SHP77 treated with DMSO at 0.1 percent for 48 hours (cell line): ENCODE data around the gene KCNN2.
"Not testable (repeated sequence)": the region's sequence is repeated elsewhere in the genome, so short reads cannot be mapped to it uniquely, and the experiment has no call there.

Experiments used
- DNase-seq: peaks from one replicate; lab custom pipeline; 2025; lab: John Stamatoyannopoulos, UW

The KCNN2 gene

GRCh38 chr5:114419959-114420358 lies 58.1 kb downstream of the KCNN2 start:
- DNase-seq = no peak

GRCh38 chr5:114427204-114427603 lies 65.3 kb downstream of the KCNN2 start:
- no peak for DNase-seq

GRCh38 chr5:114430532-114430931 lies 68.7 kb downstream of the KCNN2 start:
- no peak for DNase-seq

- not testable (repeated sequence) for DNase-seq
Observed at GRCh38 chr5:114432684-114433083, 70.8 kb downstream of the KCNN2 start.

- DNase-seq = no peak
Observed at GRCh38 chr5:114434396-114435219, 72.7 kb downstream of the KCNN2 start.

GRCh38 chr5:114435220-114435481 lies 73.3 kb downstream of the KCNN2 start:
- no peak for DNase-seq

- DNase-seq = no peak
Observed at GRCh38 chr5:114435885-114436299, 74.0 kb downstream of the KCNN2 start.

GRCh38 chr5:114437936-114438335 lies 76.1 kb downstream of the KCNN2 start:
- no peak for DNase-seq

- no peak for DNase-seq
Observed at GRCh38 chr5:114438471-114438870, 76.6 kb downstream of the KCNN2 start.

- no peak for DNase-seq
Observed at GRCh38 chr5:114447084-114447773, 85.4 kb downstream of the KCNN2 start.

GRCh38 chr5:114448481-114448880 lies 86.6 kb downstream of the KCNN2 start:
- DNase-seq = no peak

GRCh38 chr5:114449860-114450421 lies 88.1 kb downstream of the KCNN2 start:
- DNase-seq = no peak

- no peak for DNase-seq
Observed at GRCh38 chr5:114450437-114450836, 88.6 kb downstream of the KCNN2 start.

- DNase-seq = no peak
Observed at GRCh38 chr5:114458726-114459125, 96.9 kb downstream of the KCNN2 start.

GRCh38 chr5:114467171-114467570 lies 105.3 kb downstream of the KCNN2 start:
- no peak for DNase-seq

GRCh38 chr5:114467729-114468128 lies 105.9 kb downstream of the KCNN2 start:
- DNase-seq = no peak

- DNase-seq = no peak
Observed at GRCh38 chr5:114469372-114469771, 107.5 kb downstream of the KCNN2 start.

GRCh38 chr5:114471529-114471928 lies 109.7 kb downstream of the KCNN2 start:
- no peak for DNase-seq

- DNase-seq = no peak
Observed at GRCh38 chr5:114473541-114473940, 111.7 kb downstream of the KCNN2 start.

- DNase-seq = no peak
Observed at GRCh38 chr5:114477816-114478334, 116.0 kb downstream of the KCNN2 start.

GRCh38 chr5:114500756-114501155 lies 138.9 kb downstream of the KCNN2 start:
- DNase-seq = no peak

- no peak for DNase-seq
Observed at GRCh38 chr5:114504560-114504959, 142.7 kb downstream of the KCNN2 start.

GRCh38 chr5:114524221-114524620 lies 162.4 kb downstream of the KCNN2 start:
- no peak for DNase-seq
